ENCODE data around the gene KDM4B.

- TF ChIP-seq ELF4 (IDR thresholded peaks at IDR 0.05) (no peak), BHLHE40 (IDR thresholded peaks at IDR 0.05; ENCODE audit: borderline replicate concordance) (no peak), FOXA1 (IDR thresholded peaks at IDR 0.05) (no peak), FOXM1 (IDR thresholded peaks at IDR 0.05; ENCODE audit: borderline replicate concordance) (no peak), SUZ12 (IDR thresholded peaks at IDR 0.05) (no peak), SP1 (IDR thresholded peaks at IDR 0.05) (no peak), ZNF384 (IDR thresholded peaks at IDR 0.05) (no peak), LEF1 (IDR thresholded peaks at IDR 0.05; ENCODE audit: borderline replicate concordance) (no peak), HDGF (IDR thresholded peaks at IDR 0.05; ENCODE audit: borderline replicate concordance) (no peak)
Measured at GRCh38 chr19:4929186-4929585, 39.7 kb upstream of the KDM4B start.
